ENCODE measurements around the gene ADRA2B. TPM values are rescaled to one million over a fixed set of nuclear protein-coding genes. Genes with fewer than 3 reads are reported as not detected.
"Not testable (repeated sequence)": the region's sequence is repeated elsewhere in the genome, so short reads cannot be mapped to it uniquely, and the experiment has no call there.

The ADRA2B gene
- total RNA-seq, 4 donors from 2014 or later: 0.27 to 0.32 TPM; not detected in 2

- DNase-seq; H3K27me3 ChIP-seq; H3K4me1 ChIP-seq; H3K36me3 ChIP-seq; H3K9me3 ChIP-seq; H3K4me3 ChIP-seq; intact Hi-C loops (cut with DNase I; ENCODE audit: low total_unique reads); H3K27ac ChIP-seq: not testable (repeated sequence)
- WGBS, 2 donors (ENCODE audit: low coverage in 1 of 2): 86% methylated on average over 5 of the region's 5 CpGs; no CpG with 5 or more reads in 1 of the 2 donors
- in situ Hi-C loops (cut with MboI; ENCODE audit: low pct_ligation_motif_present in 1 of 4, low pct_unique_long_range_greater_than_20kb in 1 of 4, low sequenced_read_pairs in 3 of 4): loop anchor here in 1 of 4 donors (25.0 kb wide), 1 partner anchor 1592 kb away; the partner anchor contains the start of genes ACTR1B and C2orf92
These were observed 46.0 kb downstream of the ADRA2B start for GRCh38 chr2:96070351-96070750.

- H3K36me3 ChIP-seq; H3K27me3 ChIP-seq; H3K9me3 ChIP-seq; DNase-seq; H3K4me3 ChIP-seq; H3K27ac ChIP-seq; H3K4me1 ChIP-seq; intact Hi-C loops (cut with DNase I; ENCODE audit: low total_unique reads): not testable (repeated sequence)
- WGBS, 2 donors (ENCODE audit: low coverage in 1 of 2): 54 to 77% methylated on average over 5 to 6 of the region's 8 CpGs
- in situ Hi-C loops (cut with MboI; ENCODE audit: low pct_ligation_motif_present in 1 of 4, low pct_unique_long_range_greater_than_20kb in 1 of 4, low sequenced_read_pairs in 3 of 4): loop anchor here in 1 of 4 donors (25.0 kb wide), 1 partner anchor 1592 kb away; the partner anchor contains the start of genes ACTR1B and C2orf92
These were observed 46.5 kb downstream of the ADRA2B start for GRCh38 chr2:96069878-96070277.

GRCh38 chr2:96067902-96068581 lies 48.3 kb downstream of the ADRA2B start:
- H3K27me3 ChIP-seq; DNase-seq; intact Hi-C loops (cut with DNase I; ENCODE audit: low total_unique reads); H3K4me1 ChIP-seq; H3K36me3 ChIP-seq; H3K4me3 ChIP-seq; H3K27ac ChIP-seq; H3K9me3 ChIP-seq: not testable (repeated sequence)
- in situ Hi-C loops (cut with MboI; ENCODE audit: low pct_ligation_motif_present in 1 of 4, low pct_unique_long_range_greater_than_20kb in 1 of 4, low sequenced_read_pairs in 3 of 4): loop anchor here in 1 of 4 donors (25.0 kb wide), 1 partner anchor 1594 kb away; the partner anchor contains the start of genes ACTR1B and C2orf92
- 48 to 63% methylated on average over 3 to 9 of the region's 9 CpGs for WGBS, 2 donors (ENCODE audit: low coverage in 1 of 2)

- H3K27ac ChIP-seq; H3K9me3 ChIP-seq; intact Hi-C loops (cut with DNase I; ENCODE audit: low total_unique reads); H3K27me3 ChIP-seq; H3K4me3 ChIP-seq; DNase-seq; H3K4me1 ChIP-seq; H3K36me3 ChIP-seq: not testable (repeated sequence)
- 65 to 82% methylated on average over 1 to 2 of the region's 2 CpGs for WGBS, 2 donors (ENCODE audit: low coverage in 1 of 2)
- in situ Hi-C loops (cut with MboI; ENCODE audit: low pct_ligation_motif_present in 1 of 4, low pct_unique_long_range_greater_than_20kb in 1 of 4, low sequenced_read_pairs in 3 of 4): loop anchor here in 1 of 4 donors (25.0 kb wide), 1 partner anchor 1595 kb away; the partner anchor contains the start of genes ACTR1B and C2orf92
These were observed 49.2 kb downstream of the ADRA2B start for GRCh38 chr2:96067098-96067660.

GRCh38 chr2:96066511-96066910 lies 49.9 kb downstream of the ADRA2B start:
- H3K9me3 ChIP-seq; H3K27me3 ChIP-seq; intact Hi-C loops (cut with DNase I; ENCODE audit: low total_unique reads); H3K4me1 ChIP-seq; DNase-seq; H3K36me3 ChIP-seq; H3K27ac ChIP-seq; H3K4me3 ChIP-seq: not testable (repeated sequence)
- in situ Hi-C loops (cut with MboI; ENCODE audit: low pct_ligation_motif_present in 1 of 4, low pct_unique_long_range_greater_than_20kb in 1 of 4, low sequenced_read_pairs in 3 of 4): loop anchor here in 1 of 4 donors (25.0 kb wide), 1 partner anchor 1596 kb away; the partner anchor contains the start of genes ACTR1B and C2orf92
- 100% methylated on average over 2 of the region's 7 CpGs; no CpG with 5 or more reads in 1 of the 2 donors for WGBS, 2 donors (ENCODE audit: low coverage in 1 of 2)

GRCh38 chr2:96065954-96066353 lies 50.4 kb downstream of the ADRA2B start:
- H3K4me3 ChIP-seq; intact Hi-C loops (cut with DNase I; ENCODE audit: low total_unique reads); H3K9me3 ChIP-seq; DNase-seq; H3K27me3 ChIP-seq; H3K4me1 ChIP-seq; H3K27ac ChIP-seq; H3K36me3 ChIP-seq: not testable (repeated sequence)
- in situ Hi-C loops (cut with MboI; ENCODE audit: low pct_ligation_motif_present in 1 of 4, low pct_unique_long_range_greater_than_20kb in 1 of 4, low sequenced_read_pairs in 3 of 4): loop anchor here in 1 of 4 donors (25.0 kb wide), 1 partner anchor 1596 kb away; the partner anchor contains the start of genes ACTR1B and C2orf92
- 83 to 92% methylated on average over 2 of the region's 4 CpGs for WGBS, 2 donors (ENCODE audit: low coverage in 1 of 2)

- no peak for DNase-seq
- Histone ChIP-seq H3K4me1 (no peaks in the 10 kb centered on the region), H3K9me3 (no peaks in the 10 kb centered on the region), H3K27ac (no peak overlapping the region), H3K4me3 (no peak overlapping the region), H3K36me3 (no peaks in the 10 kb centered on the region), H3K27me3 (no peaks in the 10 kb centered on the region)
- 60% methylated on average over 4 of the region's 4 CpGs; no CpG with 5 or more reads in 1 of the 2 donors for WGBS, 2 donors (ENCODE audit: low coverage in 1 of 2)
- TF ChIP-seq POLR2AphosphoS5 (IDR thresholded peaks at IDR 0.05): no peak
- TF ChIP-seq POLR2A (IDR thresholded peaks at IDR 0.05): no peak
- intact Hi-C loops (cut with DNase I; ENCODE audit: low total_unique reads) (no loop called here), in situ Hi-C loops (cut with MboI; ENCODE audit: low pct_ligation_motif_present in 1 of 4, low pct_unique_long_range_greater_than_20kb in 1 of 4, low sequenced_read_pairs in 3 of 4) (loop anchor here in 1 of 4 donors (25.0 kb wide), 1 partner anchor 1597 kb away; the partner anchor contains the start of genes ACTR1B and C2orf92)
These were observed 50.9 kb downstream of the ADRA2B start for GRCh38 chr2:96065381-96065930.

GRCh38 chr2:96064760-96065159 lies 51.6 kb downstream of the ADRA2B start:
- H3K9me3 ChIP-seq; H3K27me3 ChIP-seq; H3K27ac ChIP-seq; H3K36me3 ChIP-seq; intact Hi-C loops (cut with DNase I; ENCODE audit: low total_unique reads); H3K4me1 ChIP-seq; H3K4me3 ChIP-seq; DNase-seq: not testable (repeated sequence)
- in situ Hi-C loops (cut with MboI; ENCODE audit: low pct_ligation_motif_present in 1 of 4, low pct_unique_long_range_greater_than_20kb in 1 of 4, low sequenced_read_pairs in 3 of 4): loop anchor here in 1 of 4 donors (25.0 kb wide), 1 partner anchor 1598 kb away; the partner anchor contains the start of genes ACTR1B and C2orf92

GRCh38 chr2:96064047-96064675 lies 52.2 kb downstream of the ADRA2B start:
- DNase-seq; H3K9me3 ChIP-seq; intact Hi-C loops (cut with DNase I; ENCODE audit: low total_unique reads); H3K4me3 ChIP-seq; H3K36me3 ChIP-seq; H3K4me1 ChIP-seq; H3K27ac ChIP-seq; H3K27me3 ChIP-seq: not testable (repeated sequence)
- in situ Hi-C loops (cut with MboI; ENCODE audit: low pct_ligation_motif_present in 1 of 4, low pct_unique_long_range_greater_than_20kb in 1 of 4, low sequenced_read_pairs in 3 of 4): loop anchor here in 1 of 4 donors (25.0 kb wide), 1 partner anchor 1598 kb away; the partner anchor contains the start of genes ACTR1B and C2orf92
- WGBS, 2 donors (ENCODE audit: low coverage in 1 of 2): 93% methylated on average over 1 of the region's 3 CpGs; no CpG with 5 or more reads in 1 of the 2 donors
